Vagina (tissue), 2 donors: ENCODE measurements around the gene RANGAP1. TPM values are rescaled to one million over a fixed set of nuclear protein-coding genes. Genes with fewer than 3 reads are reported as not detected.
A peak's percentile ranks its signal among the peaks of the same experiment; 100 is the strongest.
"Not testable (repeated sequence)": the region's sequence is repeated elsewhere in the genome, so short reads cannot be mapped to it uniquely, and the experiment has no call there.

ENCODE experiments used
- DNase-seq, 2 donors: peaks; one replicate each; pipeline ENCODE4 v3.0.0-alpha.2; 2017; ENCODE audit errors: extremely low spot score in 2 of 2
- H3K27ac ChIP-seq: fragments of 200-600 bp; sonication (generic); one replicate; pipeline ENCODE4 v1.5.1; 2019
- H3K27me3 ChIP-seq: fragments of 200-600 bp; sonication (generic); one replicate; pipeline ENCODE4 v1.5.1; 2019
- H3K36me3 ChIP-seq, 2 donors: fragments of 200-600 bp; sonication (generic); one replicate each; pipeline ENCODE4 v1.5.1; 2017 to 2019
- H3K4me1 ChIP-seq: fragments of 200-600 bp; sonication (generic); one replicate; pipeline ENCODE4 v1.5.1; 2019
- H3K4me3 ChIP-seq, 2 donors: fragments of 200-600 bp; sonication (generic); 1 replicate in 1 of 2; 2 replicates in 1 of 2; pipeline ENCODE4 v1.5.1; 2016 to 2019
- H3K9me3 ChIP-seq: fragments of 200-600 bp; sonication (generic); one replicate; pipeline ENCODE4 v1.5.1; 2019
- CTCF ChIP-seq, 3 experiments: fragments of 450-650 bp in 2 of 3; fragments of 200-600 bp in 1 of 3; sonication (generic) in 1 of 3; IDR thresholded peaks; one replicate each; pipeline ENCODE4 v1.5.1; 2017 to 2019; ENCODE audit warnings: antibody characterized with exemption in 3 of 3, mild to moderate bottlenecking in 2 of 3, moderate library complexity in 2 of 3
- POLR2A ChIP-seq, 2 donors: fragments of 450-650 bp; IDR thresholded peaks; one replicate each; pipeline ENCODE4 v1.6.1; 2017; ENCODE audit warnings: antibody characterized with exemption in 2 of 2, mild to moderate bottlenecking in 2 of 2, moderate library complexity in 2 of 2
- POLR2AphosphoS5 ChIP-seq, 2 donors: sonication (generic); formaldehyde crosslinking; IDR thresholded peaks; one replicate each; pipeline ENCODE4 v1.9.0; 2017; ENCODE audit warnings: antibody characterized with exemption in 2 of 2, mild to moderate bottlenecking in 2 of 2, low read depth in 1 of 2; ENCODE audit not compliant: insufficient read depth in 1 of 2
- intact Hi-C: fragments of 100-400 bp; cut with DNase I; formaldehyde crosslinking; loops from one replicate; pipeline ENCODE4 v1.15.1; 2023
- total RNA-seq: library from RNA; depleted of rRNA; stranded (reverse); fragments of >200 nt; gene quantifications from one replicate; pipeline ENCODE4 v1.2.3, GENCODE V29; 2016

The RANGAP1 gene
- total RNA-seq, 1 donor from 2014 or later = 45.7 TPM

GRCh38 chr22:41301085-41302020, 15.4 kb upstream of the RANGAP1 start, which contains the start of gene ZC3H7B:
ZC3H7B (plus strand) TSS chr22:41301525; CDS start chr22:41320661, 19,136 bp downstream.
- H3K9me3 ChIP-seq = no peaks in the 10 kb centered on the region
- intact Hi-C loops = no loop called here
- DNase-seq = no peak
- peak within 1 kb of the TSS; percentile 91 for H3K27ac ChIP-seq
- H3K4me1 ChIP-seq = peaks cover 48% of the 10 kb centered on the region
- no peaks in the 10 kb centered on the region for H3K36me3 ChIP-seq
- no peaks in the 10 kb centered on the region for H3K27me3 ChIP-seq
- TF ChIP-seq CTCF (IDR thresholded peaks at IDR 0.05) (peak in 2 of 3 experiments; percentile 37 to 38), POLR2AphosphoS5 (IDR thresholded peaks at IDR 0.05; ENCODE audit: insufficient read depth in 1 of 2, low read depth in 1 of 2) (peak; percentile 61 to 77), POLR2A (IDR thresholded peaks at IDR 0.05) (peak in 1 of 2 donors; percentile 33)
- H3K4me3 ChIP-seq = peak within 1 kb of the TSS; percentile 85 to 100

DNA sequence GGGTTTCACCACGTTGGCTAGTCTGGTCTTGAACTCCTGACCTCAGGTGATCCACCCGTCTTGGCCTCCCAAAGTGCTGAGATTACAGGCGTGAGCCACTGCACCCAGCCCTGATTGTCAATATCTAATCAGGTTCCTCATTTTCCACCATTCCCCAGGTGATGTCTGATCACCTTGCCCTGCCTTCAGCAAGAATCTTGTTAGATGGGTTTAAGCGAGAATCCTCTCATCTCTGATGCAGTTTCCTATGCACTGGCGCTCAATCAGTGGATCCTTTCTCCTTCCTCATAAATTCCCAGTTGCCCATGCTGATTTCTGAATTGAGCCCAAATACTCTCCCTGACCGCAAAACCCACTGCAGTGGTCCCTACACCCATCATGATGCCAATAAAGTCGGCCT, 14.7 kb upstream of the RANGAP1 start:
- intact Hi-C loops = no loop called here
- H3K27ac ChIP-seq = peak overlapping the region; percentile 91
- H3K9me3 ChIP-seq = no peaks in the 10 kb centered on the region
- no peak for DNase-seq
- peaks cover 41% of the 10 kb centered on the region for H3K4me1 ChIP-seq
- H3K36me3 ChIP-seq = no peaks in the 10 kb centered on the region
- no peaks in the 10 kb centered on the region for H3K27me3 ChIP-seq
- peak overlapping the region; percentile 85 to 100 for H3K4me3 ChIP-seq
- TF ChIP-seq POLR2AphosphoS5 (IDR thresholded peaks at IDR 0.05; ENCODE audit: insufficient read depth in 1 of 2, low read depth in 1 of 2) (no peak), POLR2A (IDR thresholded peaks at IDR 0.05) (no peak), CTCF (IDR thresholded peaks at IDR 0.05) (no peak)

GRCh38 chr22:41296826-41297667, 11.1 kb upstream of the RANGAP1 start:
- no peak for DNase-seq
- H3K27ac ChIP-seq = no peak overlapping the region
- intact Hi-C loops = no loop called here
- TF ChIP-seq POLR2A (IDR thresholded peaks at IDR 0.05) = no peak
- TF ChIP-seq POLR2AphosphoS5 (IDR thresholded peaks at IDR 0.05; ENCODE audit: insufficient read depth in 1 of 2, low read depth in 1 of 2) = no peak
- no peak for TF ChIP-seq CTCF (IDR thresholded peaks at IDR 0.05)
- no peaks in the 10 kb centered on the region for H3K9me3 ChIP-seq
- peaks cover 8% of the 10 kb centered on the region for H3K4me1 ChIP-seq
- no peak overlapping the region for H3K4me3 ChIP-seq
- no peaks in the 10 kb centered on the region for H3K27me3 ChIP-seq
- no peaks in the 10 kb centered on the region for H3K36me3 ChIP-seq

DNA sequence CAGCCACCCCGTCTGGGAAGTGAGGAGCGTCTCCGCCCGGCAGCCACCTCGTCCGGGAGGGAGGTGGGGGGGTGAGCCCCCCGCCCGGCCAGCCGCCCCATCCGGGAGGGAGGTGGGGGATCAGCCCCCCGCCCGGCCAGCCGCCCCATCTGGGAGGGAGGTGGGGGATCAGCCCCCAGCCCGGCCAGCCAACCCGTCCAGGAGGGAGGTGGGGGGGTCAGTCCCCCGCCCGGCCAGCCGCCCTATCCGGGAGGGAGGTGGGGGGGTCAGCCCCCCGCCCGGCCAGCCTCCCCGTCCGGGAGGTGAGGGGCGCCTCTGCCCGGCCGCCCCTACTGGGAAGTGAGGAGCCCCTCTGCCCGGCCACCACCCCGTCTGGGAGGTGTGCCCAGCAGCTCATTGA, 8.8 kb upstream of the RANGAP1 start:
- H3K9me3 ChIP-seq, H3K27me3 ChIP-seq, DNase-seq, intact Hi-C loops, H3K27ac ChIP-seq, H3K36me3 ChIP-seq, H3K4me1 ChIP-seq, H3K4me3 ChIP-seq: not testable (repeated sequence)
